ENCODE results near the gene OPA3.

DNA sequence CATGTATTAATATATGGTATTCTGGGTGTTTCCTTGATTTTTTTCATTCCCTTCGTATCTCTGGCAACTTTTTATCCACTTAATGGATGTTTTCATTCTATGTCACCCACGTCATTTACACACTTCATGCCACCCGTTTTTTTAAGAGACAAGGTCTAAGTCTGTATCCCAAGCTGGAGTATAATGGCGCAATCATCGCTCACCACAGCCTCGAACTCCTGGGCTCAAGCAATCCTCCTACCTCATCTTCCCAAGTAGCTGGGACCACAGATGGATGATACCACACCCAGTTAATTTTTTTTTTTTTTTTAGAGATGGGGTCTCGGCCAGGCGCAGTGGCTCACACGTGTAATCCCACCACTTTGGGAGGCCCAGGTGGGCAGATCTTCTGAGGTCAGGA is 80.7 kb downstream of the OPA3 start:
- TF ChIP-seq EZH2 (IDR thresholded peaks at IDR 0.05; ENCODE audit: insufficient read depth, poor library complexity, severe bottlenecking) (no peak), EZH2phosphoT487 (IDR thresholded peaks at IDR 0.05; ENCODE audit: insufficient read depth, low read depth) (no peak)
